ENCODE measurements around the gene DLGAP1.

DNA sequence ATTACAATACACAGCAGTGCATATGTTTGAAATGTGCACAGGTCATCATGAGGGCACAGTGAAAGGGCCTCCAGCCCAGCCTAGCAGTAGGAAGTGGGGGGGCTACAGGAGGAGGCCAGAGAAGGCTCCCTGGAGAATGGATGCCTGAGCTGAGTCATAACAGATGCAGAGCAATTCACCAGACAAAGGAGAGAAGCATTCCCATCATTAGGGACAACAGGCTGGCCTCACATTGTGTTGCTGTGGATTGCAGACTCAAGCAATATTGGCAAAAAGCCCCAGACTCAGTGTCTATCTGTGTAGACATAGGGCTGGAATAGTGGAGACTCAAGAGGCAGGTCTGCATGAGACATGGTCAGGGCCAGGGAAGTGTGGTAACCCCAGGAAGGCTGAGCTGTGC, 329.9 kb downstream of the DLGAP1 start:
- TF ChIP-seq, protein P1, sequence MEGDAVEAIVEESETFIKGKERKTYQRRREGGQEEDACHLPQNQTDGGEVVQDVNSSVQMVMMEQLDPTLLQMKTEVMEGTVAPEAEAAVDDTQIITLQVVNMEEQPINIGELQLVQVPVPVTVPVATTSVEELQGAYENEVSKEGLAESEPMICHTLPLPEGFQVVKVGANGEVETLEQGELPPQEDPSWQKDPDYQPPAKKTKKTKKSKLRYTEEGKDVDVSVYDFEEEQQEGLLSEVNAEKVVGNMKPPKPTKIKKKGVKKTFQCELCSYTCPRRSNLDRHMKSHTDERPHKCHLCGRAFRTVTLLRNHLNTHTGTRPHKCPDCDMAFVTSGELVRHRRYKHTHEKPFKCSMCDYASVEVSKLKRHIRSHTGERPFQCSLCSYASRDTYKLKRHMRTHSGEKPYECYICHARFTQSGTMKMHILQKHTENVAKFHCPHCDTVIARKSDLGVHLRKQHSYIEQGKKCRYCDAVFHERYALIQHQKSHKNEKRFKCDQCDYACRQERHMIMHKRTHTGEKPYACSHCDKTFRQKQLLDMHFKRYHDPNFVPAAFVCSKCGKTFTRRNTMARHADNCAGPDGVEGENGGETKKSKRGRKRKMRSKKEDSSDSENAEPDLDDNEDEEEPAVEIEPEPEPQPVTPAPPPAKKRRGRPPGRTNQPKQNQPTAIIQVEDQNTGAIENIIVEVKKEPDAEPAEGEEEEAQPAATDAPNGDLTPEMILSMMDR (IDR thresholded peaks at IDR 0.05) = no peak
- TF ChIP-seq POLR2A (IDR thresholded peaks at IDR 0.05; ENCODE audit: low read depth) = no peak
- TF ChIP-seq POLR2AphosphoS5 (IDR thresholded peaks at IDR 0.05) = no peak
